ENCODE data around the gene TMOD2.

DNA sequence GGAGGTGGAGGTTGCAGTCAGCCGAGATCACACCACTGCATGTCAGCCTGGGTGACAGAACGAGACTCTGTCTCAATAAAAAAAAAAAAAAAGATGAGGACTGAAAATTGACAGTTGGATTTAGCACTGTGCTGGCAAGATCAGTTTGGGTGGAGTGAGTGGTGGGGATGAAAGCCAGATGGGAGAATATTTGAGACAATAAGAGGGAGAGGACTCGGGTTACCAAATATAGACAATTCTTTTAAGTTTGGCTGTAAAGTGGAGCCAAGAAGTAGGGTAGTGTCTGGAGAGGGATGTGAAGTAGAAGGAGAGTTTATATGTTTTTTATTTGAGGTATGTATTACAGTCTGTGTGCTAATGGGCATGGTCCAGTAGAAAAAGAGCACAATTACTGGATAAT lies 98.5 kb downstream of the TMOD2 start:
- TF ChIP-seq USF1 (IDR thresholded peaks at IDR 0.05) (no peak), EP300 (IDR thresholded peaks at IDR 0.05; ENCODE audit: borderline replicate concordance) (no peak), CEBPB (IDR thresholded peaks at IDR 0.05) (no peak), TCF12 (IDR thresholded peaks at IDR 0.05; ENCODE audit: low read depth) (no peak), TEAD4 (IDR thresholded peaks at IDR 0.05) (no peak), EGR1 (IDR thresholded peaks at IDR 0.05) (no peak), ZBTB7A (IDR thresholded peaks at IDR 0.05; ENCODE audit: low read depth) (no peak), YY1 (IDR thresholded peaks at IDR 0.05; ENCODE audit: low read depth) (no peak)
- TF ChIP-seq, protein P1, sequence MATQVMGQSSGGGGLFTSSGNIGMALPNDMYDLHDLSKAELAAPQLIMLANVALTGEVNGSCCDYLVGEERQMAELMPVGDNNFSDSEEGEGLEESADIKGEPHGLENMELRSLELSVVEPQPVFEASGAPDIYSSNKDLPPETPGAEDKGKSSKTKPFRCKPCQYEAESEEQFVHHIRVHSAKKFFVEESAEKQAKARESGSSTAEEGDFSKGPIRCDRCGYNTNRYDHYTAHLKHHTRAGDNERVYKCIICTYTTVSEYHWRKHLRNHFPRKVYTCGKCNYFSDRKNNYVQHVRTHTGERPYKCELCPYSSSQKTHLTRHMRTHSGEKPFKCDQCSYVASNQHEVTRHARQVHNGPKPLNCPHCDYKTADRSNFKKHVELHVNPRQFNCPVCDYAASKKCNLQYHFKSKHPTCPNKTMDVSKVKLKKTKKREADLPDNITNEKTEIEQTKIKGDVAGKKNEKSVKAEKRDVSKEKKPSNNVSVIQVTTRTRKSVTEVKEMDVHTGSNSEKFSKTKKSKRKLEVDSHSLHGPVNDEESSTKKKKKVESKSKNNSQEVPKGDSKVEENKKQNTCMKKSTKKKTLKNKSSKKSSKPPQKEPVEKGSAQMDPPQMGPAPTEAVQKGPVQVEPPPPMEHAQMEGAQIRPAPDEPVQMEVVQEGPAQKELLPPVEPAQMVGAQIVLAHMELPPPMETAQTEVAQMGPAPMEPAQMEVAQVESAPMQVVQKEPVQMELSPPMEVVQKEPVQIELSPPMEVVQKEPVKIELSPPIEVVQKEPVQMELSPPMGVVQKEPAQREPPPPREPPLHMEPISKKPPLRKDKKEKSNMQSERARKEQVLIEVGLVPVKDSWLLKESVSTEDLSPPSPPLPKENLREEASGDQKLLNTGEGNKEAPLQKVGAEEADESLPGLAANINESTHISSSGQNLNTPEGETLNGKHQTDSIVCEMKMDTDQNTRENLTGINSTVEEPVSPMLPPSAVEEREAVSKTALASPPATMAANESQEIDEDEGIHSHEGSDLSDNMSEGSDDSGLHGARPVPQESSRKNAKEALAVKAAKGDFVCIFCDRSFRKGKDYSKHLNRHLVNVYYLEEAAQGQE (IDR thresholded peaks at IDR 0.05; ENCODE audit: low read depth): no peak

Measured in Ishikawa (cell line).